GM18505 (cell line): ENCODE data around the gene ACTL10.
"Not testable (repeated sequence)": the region's sequence is repeated elsewhere in the genome, so short reads cannot be mapped to it uniquely, and the experiment has no call there.

Experiments used
- ATAC-seq: cut with Tn5 transposase; IDR thresholded peaks from one replicate; pipeline ENCODE4 v1.9.1; 2021; ENCODE audit not compliant: unreplicated experiment
- POLR2A ChIP-seq: IDR thresholded peaks from 4 replicates; pipeline ENCODE4 v1.6.1; 2011; ENCODE audit warnings: borderline replicate concordance; ENCODE audit not compliant: insufficient read depth, insufficient read length; ENCODE audit errors: extremely low read depth

ACTL10 gene

GRCh38 chr20:33644313-33645071 lies 22.3 kb upstream of the ACTL10 start:
- ATAC-seq = no peak
- no peak for TF ChIP-seq POLR2A

- no peak for TF ChIP-seq POLR2A
- ATAC-seq = no peak
These were observed 21.7 kb upstream of the ACTL10 start for GRCh38 chr20:33645072-33645358.

- ATAC-seq = no peak
- TF ChIP-seq POLR2A = no peak
These were observed 21.3 kb upstream of the ACTL10 start for GRCh38 chr20:33645396-33645795.

- ATAC-seq = no peak
These were observed 20.6 kb upstream of the ACTL10 start for GRCh38 chr20:33646191-33646590.

GRCh38 chr20:33646959-33647602 lies 19.7 kb upstream of the ACTL10 start:
- not testable (repeated sequence) for ATAC-seq

More at GRCh38 chr20:33646191-33646590, 20.6 kb upstream of the ACTL10 start:
- TF ChIP-seq POLR2A = no peak

GRCh38 chr20:33647603-33648395 lies 18.9 kb upstream of the ACTL10 start:
- ATAC-seq = no peak

GRCh38 chr20:33648396-33649004 lies 18.2 kb upstream of the ACTL10 start:
- no peak for ATAC-seq
- TF ChIP-seq POLR2A = no peak

More at GRCh38 chr20:33647603-33648395, 18.9 kb upstream of the ACTL10 start:
- no peak for TF ChIP-seq POLR2A

GRCh38 chr20:33649201-33649681 lies 17.5 kb upstream of the ACTL10 start:
- TF ChIP-seq POLR2A = no peak

GRCh38 chr20:33650111-33650752 lies 16.5 kb upstream of the ACTL10 start:
- ATAC-seq = no peak
- no peak for TF ChIP-seq POLR2A

More at GRCh38 chr20:33649201-33649681, 17.5 kb upstream of the ACTL10 start:
- no peak for ATAC-seq

GRCh38 chr20:33650753-33651561 lies 15.8 kb upstream of the ACTL10 start:
- no peak for TF ChIP-seq POLR2A
- ATAC-seq = no peak

GRCh38 chr20:33651562-33652048 lies 15.1 kb upstream of the ACTL10 start:
- TF ChIP-seq POLR2A = no peak
- ATAC-seq = no peak
